AG04450 (cell line): ENCODE measurements around the gene PPP2R5C. TPM values are rescaled to one million over a fixed set of nuclear protein-coding genes. Genes with fewer than 3 reads are reported as not detected.

Source experiments
- CTCF ChIA-PET: fragments of 300-600, 350-600 bp; formaldehyde crosslinking; extraction: SDS; loops from one replicate; lab custom pipeline; 2022; ENCODE audit warnings: antibody characterized with exemption, inconsistent platforms; lab: Charles Lee
- POLR2A ChIA-PET: fragments of 350-600 bp; formaldehyde crosslinking; extraction: SDS; loops from one replicate; lab custom pipeline; 2021; ENCODE audit warnings: antibody characterized with exemption, inconsistent platforms; lab: Yijun Ruan, JAX
- DNase-seq: peaks from one replicate; pipeline ENCODE4 v3.0.0-alpha.2; 2011; ENCODE audit warnings: low read depth, low spot score
- H3K27ac ChIP-seq: one replicate; pipeline ENCODE4 v1.5.1; 2012; ENCODE audit warnings: low read depth, low read length, control low read depth
- H3K27me3 ChIP-seq: one replicate; pipeline ENCODE4 v1.6.0; 2012; ENCODE audit warnings: low read length; ENCODE audit not compliant: control insufficient read depth, insufficient read depth
- H3K4me3 ChIP-seq: 2 replicates; pipeline ENCODE4 v1.5.1; 2011; ENCODE audit warnings: mild to moderate bottlenecking, low read depth, low read length, control low read depth
- H3K9me3 ChIP-seq: 2 replicates; pipeline ENCODE4 v1.5.1; 2012; ENCODE audit warnings: low read length; ENCODE audit not compliant: control insufficient read depth, insufficient read depth
- polyA plus RNA-seq: library from polyadenylated mRNA; depleted of rRNA; stranded (reverse); fragments of >200 nt; gene quantifications from 2 replicates; pipeline ENCODE4 v1.2.3, GENCODE V29; 2011
- TF ChIP-seq, protein P1 (sequence below): IDR thresholded peaks from 2 replicates; pipeline ENCODE4 v1.5.1; 2011; ENCODE audit warnings: low read depth, low read length, control low read depth, inconsistent platforms

PPP2R5C gene
- polyA plus RNA-seq, 1 experiment: 140 TPM

DNA sequence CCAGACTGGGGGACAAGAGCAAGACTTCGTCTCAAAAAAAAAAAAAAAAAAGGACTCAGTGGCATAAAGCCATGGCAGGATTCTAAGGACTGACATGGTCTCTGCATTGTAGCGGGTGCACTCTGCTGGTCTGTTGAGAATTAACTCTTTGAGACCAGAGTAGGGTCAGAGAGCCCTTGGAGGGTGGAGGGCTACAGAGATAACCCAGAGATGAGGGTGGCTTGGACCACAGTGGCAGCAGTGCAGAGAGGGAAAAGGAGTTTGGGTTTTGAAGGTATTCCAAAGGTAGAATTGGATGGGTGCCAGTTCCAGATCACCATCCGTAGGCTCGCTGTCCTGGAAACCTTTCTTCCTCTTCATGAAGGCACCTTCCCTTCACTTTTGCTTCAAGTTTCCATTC lies 188.6 kb downstream of the PPP2R5C start:
- peaks cover 5% of the 10 kb centered on the region; the same call in 1 of the 2 replicates for H3K9me3 ChIP-seq
- peaks cover 5% of the 10 kb centered on the region for H3K27me3 ChIP-seq
- DNase-seq: no peak
- CTCF ChIA-PET: interaction anchor here (1.8 kb wide), 1 partner anchor 179 kb away, joined by 8 read pairs; no protein-coding TSS in a partner anchor
- TF ChIP-seq, protein P1, sequence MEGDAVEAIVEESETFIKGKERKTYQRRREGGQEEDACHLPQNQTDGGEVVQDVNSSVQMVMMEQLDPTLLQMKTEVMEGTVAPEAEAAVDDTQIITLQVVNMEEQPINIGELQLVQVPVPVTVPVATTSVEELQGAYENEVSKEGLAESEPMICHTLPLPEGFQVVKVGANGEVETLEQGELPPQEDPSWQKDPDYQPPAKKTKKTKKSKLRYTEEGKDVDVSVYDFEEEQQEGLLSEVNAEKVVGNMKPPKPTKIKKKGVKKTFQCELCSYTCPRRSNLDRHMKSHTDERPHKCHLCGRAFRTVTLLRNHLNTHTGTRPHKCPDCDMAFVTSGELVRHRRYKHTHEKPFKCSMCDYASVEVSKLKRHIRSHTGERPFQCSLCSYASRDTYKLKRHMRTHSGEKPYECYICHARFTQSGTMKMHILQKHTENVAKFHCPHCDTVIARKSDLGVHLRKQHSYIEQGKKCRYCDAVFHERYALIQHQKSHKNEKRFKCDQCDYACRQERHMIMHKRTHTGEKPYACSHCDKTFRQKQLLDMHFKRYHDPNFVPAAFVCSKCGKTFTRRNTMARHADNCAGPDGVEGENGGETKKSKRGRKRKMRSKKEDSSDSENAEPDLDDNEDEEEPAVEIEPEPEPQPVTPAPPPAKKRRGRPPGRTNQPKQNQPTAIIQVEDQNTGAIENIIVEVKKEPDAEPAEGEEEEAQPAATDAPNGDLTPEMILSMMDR: no peak
- POLR2A ChIA-PET: no interaction called here
- H3K27ac ChIP-seq: peak overlapping the region; percentile 11
- H3K4me3 ChIP-seq: no peak overlapping the region

GRCh38 chr14:101950516-101951215 lies 189.2 kb downstream of the PPP2R5C start:
- Histone ChIP-seq H3K27ac (no peak overlapping the region), H3K27me3 (no peaks in the 10 kb centered on the region), H3K4me3 (no peak overlapping the region), H3K9me3 (peaks cover 5% of the 10 kb centered on the region; the same call in 1 of the 2 replicates)
- DNase-seq: no peak
- TF ChIP-seq, protein P1: no peak
- CTCF ChIA-PET: interaction anchor here (1.8 to 2.3 kb wide), 2 partner anchors 11 to 180 kb away, joined by 8 to 11 read pairs; no protein-coding TSS in a partner anchor
- POLR2A ChIA-PET: no interaction called here

- Histone ChIP-seq H3K9me3 (peaks cover 5% of the 10 kb centered on the region; the same call in 1 of the 2 replicates), H3K4me3 (no peak overlapping the region), H3K27ac (no peak overlapping the region), H3K27me3 (no peaks in the 10 kb centered on the region)
- TF ChIP-seq, protein P1: no peak
- ChIA-PET CTCF (interaction anchor here (1.6 kb wide), 1 partner anchor 182 kb away, joined by 7 read pairs; no protein-coding TSS in a partner anchor), POLR2A (no interaction called here)
- no peak for DNase-seq
These were observed 191.6 kb downstream of the PPP2R5C start for GRCh38 chr14:101953151-101953550.

- CTCF ChIA-PET: interaction anchor here (1.1 kb wide), 1 partner anchor 183 kb away, joined by 3 read pairs; no protein-coding TSS in a partner anchor
- no peaks in the 10 kb centered on the region for H3K9me3 ChIP-seq
- POLR2A ChIA-PET: interaction anchor here (0.7 kb wide), 1 partner anchor 301 kb away, joined by 3 read pairs; no protein-coding TSS in a partner anchor
- no peak overlapping the region for H3K4me3 ChIP-seq
- H3K27me3 ChIP-seq: no peaks in the 10 kb centered on the region
- no peak overlapping the region for H3K27ac ChIP-seq
- TF ChIP-seq, protein P1: no peak
- no peak for DNase-seq
These were observed 193.0 kb downstream of the PPP2R5C start for GRCh38 chr14:101954501-101954900.

DNA sequence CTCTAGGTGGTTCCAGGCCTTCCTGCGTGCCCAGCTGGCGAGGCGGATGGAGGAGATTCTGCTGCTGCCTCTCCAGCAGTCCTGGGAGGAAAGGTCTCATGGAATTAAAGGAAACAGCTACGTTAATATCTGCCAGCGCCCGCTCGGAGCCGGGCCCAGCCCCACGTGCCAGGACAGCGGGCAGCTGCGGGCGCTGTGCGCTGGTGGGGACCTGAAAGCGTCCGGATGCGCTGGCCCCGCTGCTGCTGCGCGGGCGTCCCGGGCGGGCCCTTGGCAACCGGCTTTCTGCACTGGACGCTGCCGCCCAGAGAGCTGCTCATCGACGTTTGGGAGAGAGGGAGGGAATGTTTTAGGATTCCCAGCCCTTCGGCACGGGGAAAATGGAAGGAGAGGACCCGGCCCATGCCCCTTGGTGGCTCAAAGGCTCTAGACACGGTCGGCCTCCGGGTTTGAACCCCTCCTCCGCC lies 194.2 kb downstream of the PPP2R5C start:
- no peaks in the 10 kb centered on the region for H3K9me3 ChIP-seq
- no peak overlapping the region for H3K27ac ChIP-seq
- ChIA-PET CTCF (interaction anchor here (0.6 to 1.1 kb wide), 2 partner anchors 12 to 184 kb away, joined by 3 read pairs; no protein-coding TSS in a partner anchor), POLR2A (no interaction called here)
- H3K27me3 ChIP-seq: no peaks in the 10 kb centered on the region
- no peak for DNase-seq
- no peak overlapping the region for H3K4me3 ChIP-seq
- TF ChIP-seq, protein P1: no peak
